ENCODE measurements around the gene MED19. TPM values are rescaled to one million over a fixed set of nuclear protein-coding genes. Genes with fewer than 3 reads are reported as not detected.
"Not testable (repeated sequence)": the region's sequence is repeated elsewhere in the genome, so short reads cannot be mapped to it uniquely, and the experiment has no call there.

MED19 gene
- total RNA-seq, 2 experiments from 2014 or later = 13.6 to 14.9 TPM

- Mint-ChIP-seq H3K27me3 (ENCODE audit: low read depth) (no peaks in the 10 kb centered on the region), H3K36me3 (ENCODE audit: low read depth) (peaks cover 38% of the 10 kb centered on the region), H3K9me3 (ENCODE audit: insufficient read depth) (no peaks in the 10 kb centered on the region), H3K27ac (peak overlapping the region; percentile 54), H3K4me1 (ENCODE audit: low read depth) (peaks cover 25% of the 10 kb centered on the region), H3K4me3 (no peak overlapping the region)
- ChIA-PET POLR2A (no interaction called here), CTCF (interaction anchor here (0.6 to 2.2 kb wide), 3 partner anchors 65 to 897 kb away, joined by 3 to 9 read pairs (median 4); no protein-coding TSS in a partner anchor)
- ATAC-seq = no peak
- no peak for DNase-seq
These were observed 23.7 kb upstream of the MED19 start for GRCh38 chr11:57735619-57736298.

DNA sequence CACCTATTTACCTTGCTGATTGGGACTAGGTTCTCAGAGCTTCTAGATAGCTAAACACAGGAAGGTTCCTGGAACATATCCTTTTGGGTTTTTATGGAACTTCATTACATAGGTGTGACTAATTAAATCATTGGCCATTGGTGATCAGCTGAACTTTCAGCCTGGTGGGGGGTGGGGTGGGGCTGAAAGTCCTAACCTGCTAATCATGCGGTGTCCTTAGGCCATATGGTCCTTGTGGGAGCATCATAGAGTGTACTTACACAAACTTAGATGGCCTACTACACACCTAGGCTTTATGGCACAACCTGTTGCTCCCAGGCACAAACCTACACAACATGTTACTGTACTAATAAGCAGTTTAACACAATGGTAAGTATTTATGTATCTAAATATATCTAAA, 20.6 kb upstream of the MED19 start:
- no peaks in the 10 kb centered on the region for H3K9me3 Mint-ChIP-seq (ENCODE audit: insufficient read depth)
- ChIA-PET CTCF (interaction anchor here (1.3 to 2.4 kb wide), 2 partner anchors 9 to 68 kb away, joined by 5 to 8 read pairs; partner anchors contain the start of gene SELENOH), POLR2A (interaction anchor here (1.2 kb wide), 1 partner anchor 9 kb away, joined by 5 read pairs; the partner anchor contains the start of gene SELENOH)
- no peak overlapping the region for H3K27ac Mint-ChIP-seq
- no peak for DNase-seq
- no peak overlapping the region for H3K4me3 Mint-ChIP-seq
- H3K4me1 Mint-ChIP-seq (ENCODE audit: low read depth) = peaks cover 17% of the 10 kb centered on the region
- no peaks in the 10 kb centered on the region for H3K27me3 Mint-ChIP-seq (ENCODE audit: low read depth)
- no peak for ATAC-seq
- H3K36me3 Mint-ChIP-seq (ENCODE audit: low read depth) = peaks cover 19% of the 10 kb centered on the region

DNA sequence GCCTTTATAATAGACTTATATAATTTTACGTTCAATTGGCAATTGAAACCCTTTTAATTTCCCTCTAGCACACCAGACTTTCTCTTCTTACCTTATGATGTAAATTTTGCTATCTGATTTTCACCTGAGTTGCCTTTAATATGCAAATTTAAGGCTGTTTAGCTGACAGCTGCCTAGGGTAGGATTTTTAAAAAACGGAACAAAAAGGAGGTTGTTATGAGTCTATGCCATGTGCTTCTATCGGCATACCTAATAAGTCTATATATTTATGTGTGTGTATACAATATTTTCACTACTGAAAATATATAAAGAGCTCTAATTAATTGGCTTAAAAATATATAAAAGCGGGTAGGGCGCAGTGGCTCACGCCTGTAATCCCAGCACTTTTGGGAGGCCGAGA, 17.5 kb upstream of the MED19 start:
- CTCF ChIA-PET = interaction anchor here (3.2 kb wide), 1 partner anchor 71 kb away, joined by 9 read pairs; no protein-coding TSS in a partner anchor
- Mint-ChIP-seq H3K36me3 (ENCODE audit: low read depth) (peaks cover 7% of the 10 kb centered on the region), H3K27ac (no peak overlapping the region), H3K9me3 (ENCODE audit: insufficient read depth) (no peaks in the 10 kb centered on the region), H3K4me1 (ENCODE audit: low read depth) (peaks cover 5% of the 10 kb centered on the region), H3K27me3 (ENCODE audit: low read depth) (no peaks in the 10 kb centered on the region), H3K4me3 (no peak overlapping the region)
- POLR2A ChIA-PET = interaction anchor here (0.6 to 1.0 kb wide), 2 partner anchors 18 to 30 kb away, joined by 3 read pairs; partner anchors contain the start of gene MED19
- no peak for DNase-seq
- no peak for ATAC-seq

GRCh38 chr11:57728829-57729228, 16.8 kb upstream of the MED19 start:
- Mint-ChIP-seq H3K4me1 (ENCODE audit: low read depth) (peaks cover 2% of the 10 kb centered on the region), H3K9me3 (ENCODE audit: insufficient read depth) (no peaks in the 10 kb centered on the region), H3K27ac (no peak overlapping the region), H3K36me3 (ENCODE audit: low read depth) (peaks cover 4% of the 10 kb centered on the region), H3K4me3 (no peak overlapping the region), H3K27me3 (ENCODE audit: low read depth) (no peaks in the 10 kb centered on the region)
- ChIA-PET CTCF (interaction anchor here (3.2 kb wide), 1 partner anchor 72 kb away, joined by 9 read pairs; no protein-coding TSS in a partner anchor), POLR2A (no interaction called here)
- DNase-seq = no peak
- ATAC-seq = no peak

DNA sequence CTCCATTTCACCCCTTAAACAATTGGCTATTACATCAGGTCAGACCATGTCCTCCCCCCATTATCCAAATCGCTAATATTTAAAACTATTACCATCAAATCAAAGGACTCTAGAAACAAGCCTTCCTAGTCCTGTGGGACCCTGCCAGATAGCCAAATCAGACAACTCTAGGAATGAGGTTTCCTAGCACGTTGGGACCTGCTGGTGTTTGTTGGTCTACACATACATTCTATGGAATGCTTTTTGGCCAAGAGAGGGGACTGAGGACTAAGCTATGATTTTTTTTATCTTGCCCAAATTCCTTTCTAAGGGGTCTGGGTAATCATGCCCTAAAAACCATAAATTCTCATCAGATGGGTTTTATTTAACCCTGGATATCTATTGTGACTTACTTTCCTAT, 15.2 kb upstream of the MED19 start:
- DNase-seq (no peak), ATAC-seq (no peak)
- H3K27me3 Mint-ChIP-seq (ENCODE audit: low read depth) = no peaks in the 10 kb centered on the region
- no peak overlapping the region for H3K27ac Mint-ChIP-seq
- H3K9me3 Mint-ChIP-seq (ENCODE audit: insufficient read depth) = no peaks in the 10 kb centered on the region
- POLR2A ChIA-PET = interaction anchor here (0.6 kb wide), 1 partner anchor 302 kb away, joined by 3 read pairs; no protein-coding TSS in a partner anchor
- CTCF ChIA-PET = interaction anchor here (1.0 to 3.2 kb wide), 3 partner anchors 73 to 234 kb away, joined by 3 to 9 read pairs (median 3); no protein-coding TSS in a partner anchor
- peaks cover 4% of the 10 kb centered on the region for H3K36me3 Mint-ChIP-seq (ENCODE audit: low read depth)
- H3K4me3 Mint-ChIP-seq = no peak overlapping the region
- peaks cover 2% of the 10 kb centered on the region for H3K4me1 Mint-ChIP-seq (ENCODE audit: low read depth)

GRCh38 chr11:57716726-57717125, 4.7 kb upstream of the MED19 start:
- Mint-ChIP-seq H3K36me3 (ENCODE audit: low read depth) (peaks cover 28% of the 10 kb centered on the region), H3K4me1 (ENCODE audit: low read depth) (peaks cover 22% of the 10 kb centered on the region)
- DNase-seq; POLR2A ChIA-PET; CTCF ChIA-PET; H3K27me3 Mint-ChIP-seq (ENCODE audit: low read depth); H3K4me3 Mint-ChIP-seq; H3K9me3 Mint-ChIP-seq (ENCODE audit: insufficient read depth); ATAC-seq; H3K27ac Mint-ChIP-seq: not testable (repeated sequence)

- peak overlapping the region; percentile 100 for H3K27ac Mint-ChIP-seq
- POLR2A ChIA-PET = interaction anchor here (0.7 kb wide), 1 partner anchor 28 kb away, joined by 4 read pairs; the partner anchor contains the start of gene SELENOH
These were observed 1.8 kb upstream of the MED19 start for GRCh38 chr11:57713835-57714234.

GRCh38 chr11:57712256-57713150, 488 bp upstream of the MED19 start, which contains the start of gene TMX2:
TMX2 (plus strand) TSS chr11:57712593; CDS start chr11:57712619, 26 bp downstream.
- Mint-ChIP-seq H3K27me3 (ENCODE audit: low read depth) (no peaks in the 10 kb centered on the region), H3K27ac (peak within 1 kb of the TSS; percentile 100), H3K4me3 (peak within 1 kb of the TSS; percentile 100), H3K36me3 (ENCODE audit: low read depth) (peaks cover 22% of the 10 kb centered on the region), H3K9me3 (ENCODE audit: insufficient read depth) (no peaks in the 10 kb centered on the region), H3K4me1 (ENCODE audit: low read depth) (peaks cover 41% of the 10 kb centered on the region)
- ChIA-PET POLR2A (interaction anchor here (0.6 to 2.2 kb wide), 10 partner anchors 16 to 288 kb away, joined by 3 to 17 read pairs (median 3); partner anchors contain the start of gene SELENOH), CTCF (interaction anchor here (0.7 to 5.9 kb wide), 7 partner anchors 11 to 145 kb away, joined by 3 to 57 read pairs (median 3); partner anchors contain the start of genes BTBD18, SELENOH and UBE2L6)
- ATAC-seq = peak; percentile 96
- DNase-seq = peak; percentile 95

More at GRCh38 chr11:57713835-57714234, 1.8 kb upstream of the MED19 start:
- Mint-ChIP-seq H3K36me3 (ENCODE audit: low read depth) (peaks cover 20% of the 10 kb centered on the region), H3K27me3 (ENCODE audit: low read depth) (no peaks in the 10 kb centered on the region), H3K4me1 (ENCODE audit: low read depth) (peaks cover 37% of the 10 kb centered on the region), H3K9me3 (ENCODE audit: insufficient read depth) (no peaks in the 10 kb centered on the region), H3K4me3 (peak overlapping the region; percentile 100)
- CTCF ChIA-PET = interaction anchor here (1.0 to 5.9 kb wide), 5 partner anchors 9 to 146 kb away, joined by 3 to 57 read pairs (median 4); partner anchors contain the start of genes SELENOH and UBE2L6
- no peak for DNase-seq
- no peak for ATAC-seq

GRCh38 chr11:57709802-57710367, 2.1 kb downstream of the MED19 start:
- ChIA-PET CTCF (interaction anchor here (1.4 to 5.9 kb wide), 4 partner anchors 9 to 920 kb away, joined by 3 to 57 read pairs (median 5); no protein-coding TSS in a partner anchor), POLR2A (interaction anchor here (1.3 kb wide), 1 partner anchor 32 kb away, joined by 4 read pairs; no protein-coding TSS in a partner anchor)
- Mint-ChIP-seq H3K27me3 (ENCODE audit: low read depth) (no peaks in the 10 kb centered on the region), H3K36me3 (ENCODE audit: low read depth) (peaks cover 27% of the 10 kb centered on the region), H3K9me3 (ENCODE audit: insufficient read depth) (no peaks in the 10 kb centered on the region), H3K4me3 (no peak overlapping the region), H3K4me1 (ENCODE audit: low read depth) (peaks cover 40% of the 10 kb centered on the region), H3K27ac (no peak overlapping the region)
- DNase-seq = no peak
- no peak for ATAC-seq

- POLR2A ChIA-PET; H3K27ac Mint-ChIP-seq; H3K27me3 Mint-ChIP-seq (ENCODE audit: low read depth); H3K4me3 Mint-ChIP-seq; H3K9me3 Mint-ChIP-seq (ENCODE audit: insufficient read depth); ATAC-seq; DNase-seq: not testable (repeated sequence)
- Mint-ChIP-seq H3K36me3 (ENCODE audit: low read depth) (peaks cover 50% of the 10 kb centered on the region), H3K4me1 (ENCODE audit: low read depth) (peaks cover 10% of the 10 kb centered on the region)
- CTCF ChIA-PET = interaction anchor here (1.9 to 7.8 kb wide), 2 partner anchors 43 to 96 kb away, joined by 4 to 35 read pairs; no protein-coding TSS in a partner anchor
These were observed 6.6 kb downstream of the MED19 start for GRCh38 chr11:57705432-57705831.

DNA sequence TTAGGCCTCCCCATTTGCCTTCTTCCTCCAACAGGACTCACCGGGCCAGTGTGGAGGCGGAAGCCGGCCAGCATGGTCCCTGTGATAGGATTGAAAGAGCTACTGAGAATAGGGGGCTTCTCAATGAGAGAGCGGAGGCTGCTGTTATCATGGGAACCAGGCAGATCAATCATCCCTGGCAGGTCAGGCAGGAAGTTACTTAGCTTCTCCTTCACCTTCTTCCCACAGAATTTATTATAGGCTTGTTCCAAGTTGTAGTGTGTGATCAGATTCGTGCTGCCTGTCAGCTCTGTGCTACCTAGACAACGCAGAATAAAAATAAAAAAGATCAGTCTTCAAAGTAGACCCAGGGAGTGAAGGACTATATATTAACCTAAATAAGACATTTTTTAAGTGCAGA, 7.1 kb downstream of the MED19 start:
- ChIA-PET CTCF (interaction anchor here (1.9 to 7.8 kb wide), 2 partner anchors 43 to 96 kb away, joined by 4 to 35 read pairs; no protein-coding TSS in a partner anchor), POLR2A (no interaction called here)
- Mint-ChIP-seq H3K4me1 (ENCODE audit: low read depth) (peaks cover 7% of the 10 kb centered on the region), H3K27me3 (ENCODE audit: low read depth) (no peaks in the 10 kb centered on the region), H3K9me3 (ENCODE audit: insufficient read depth) (no peaks in the 10 kb centered on the region), H3K36me3 (ENCODE audit: low read depth) (peaks cover 50% of the 10 kb centered on the region), H3K4me3 (no peak overlapping the region), H3K27ac (no peak overlapping the region)
- DNase-seq (no peak), ATAC-seq (no peak)
